GM23338 (cell line): ENCODE results near the gene TSPAN6. TPM values are rescaled to one million over a fixed set of nuclear protein-coding genes. Genes with fewer than 3 reads are reported as not detected.

Experiments
- ATAC-seq: fragments of 200-7000 bp; cut with Tn5 transposase; 3 replicates; pipeline ENCODE4 v1.9.1; 2020
- DNase-seq: peaks from one replicate; pipeline ENCODE4 v3.0.0-alpha.2; 2015; ENCODE audit warnings: low spot score
- H2AFZ ChIP-seq: fragments of 200-600 bp; sonication (generic); 2 replicates; pipeline ENCODE4 v1.8.0; 2016; ENCODE audit warnings: antibody characterized with exemption, mild to moderate bottlenecking, moderate library complexity
- H3F3A ChIP-seq: fragments of 200-600 bp; sonication (generic); replicated peaks from 2 replicates; pipeline ENCODE4 v1.8.0; 2017; ENCODE audit warnings: antibody characterized with exemption, mixed run types, low read depth
- H3K27ac ChIP-seq: fragments of 200-600 bp; sonication (generic); 2 replicates; pipeline ENCODE4 v1.6.1; 2016; ENCODE audit warnings: low read depth
- H3K27me3 ChIP-seq: fragments of 200-600 bp; sonication (generic); 2 replicates; pipeline ENCODE4 v1.8.0; 2016; ENCODE audit warnings: mild to moderate bottlenecking, mixed run types, moderate library complexity; ENCODE audit not compliant: insufficient read depth
- H3K36me3 ChIP-seq: fragments of 200-600 bp; sonication (generic); 2 replicates; pipeline ENCODE4 v1.8.0; 2016; ENCODE audit warnings: mild to moderate bottlenecking; ENCODE audit not compliant: insufficient read depth
- H3K4me1 ChIP-seq: fragments of 200-600 bp; sonication (generic); 2 replicates; pipeline ENCODE4 v1.8.0; 2016; ENCODE audit warnings: mild to moderate bottlenecking, moderate library complexity; ENCODE audit not compliant: insufficient read depth
- H3K4me2 ChIP-seq: fragments of 200-600 bp; sonication (generic); 2 replicates; pipeline ENCODE4 v1.7.1; 2017; ENCODE audit warnings: mixed run types
- H3K4me3 ChIP-seq: fragments of 200-600 bp; sonication (generic); 2 replicates; pipeline ENCODE4 v1.6.1; 2016; ENCODE audit warnings: mixed run types
- H3K79me2 ChIP-seq: fragments of 200-600 bp; sonication (generic); replicated peaks from 2 replicates; pipeline ENCODE4 v1.8.0; 2017; ENCODE audit warnings: mild to moderate bottlenecking; ENCODE audit not compliant: insufficient read depth
- H3K9me2 ChIP-seq: fragments of 200-600 bp; sonication (generic); 2 replicates; pipeline ENCODE4 v1.8.0; 2017; ENCODE audit not compliant: insufficient read depth
- H4K20me1 ChIP-seq: fragments of 200-600 bp; sonication (generic); replicated peaks from 2 replicates; pipeline ENCODE4 v1.8.0; 2017; ENCODE audit warnings: mild to moderate bottlenecking; ENCODE audit not compliant: insufficient read depth
- H3K27ac Mint-ChIP-seq: 2 replicates; pipeline ENCODE4 v1.8.0; 2020; ENCODE audit warnings: inconsistent platforms, mild to moderate bottlenecking, moderate library complexity, mixed read lengths
- H3K27me3 Mint-ChIP-seq: 3 replicates; pipeline ENCODE4 v1.8.0; 2022; ENCODE audit warnings: low read depth, mild to moderate bottlenecking, moderate library complexity, mixed read lengths, inconsistent platforms; ENCODE audit not compliant: insufficient read depth, poor library complexity
- H3K36me3 Mint-ChIP-seq: 3 replicates; pipeline ENCODE4 v1.8.0; 2021; ENCODE audit warnings: low read depth, mild to moderate bottlenecking, inconsistent platforms, moderate library complexity, mixed read lengths
- H3K4me1 Mint-ChIP-seq: 3 replicates; pipeline ENCODE4 v1.8.0; 2020; ENCODE audit warnings: mild to moderate bottlenecking, inconsistent platforms, mixed read lengths
- H3K4me3 Mint-ChIP-seq: 3 replicates; pipeline ENCODE4 v1.8.0; 2021; ENCODE audit warnings: moderate library complexity, mild to moderate bottlenecking, inconsistent platforms, mixed read lengths
- H3K9me3 Mint-ChIP-seq: 3 replicates; pipeline ENCODE4 v1.8.0; 2020; ENCODE audit warnings: moderate library complexity, mild to moderate bottlenecking, inconsistent platforms, mixed read lengths
- EZH2 ChIP-seq: fragments of 200-600 bp; sonication (generic); IDR thresholded peaks from one replicate; pipeline ENCODE4 v1.8.0; 2017; ENCODE audit warnings: antibody characterized with exemption, mild to moderate bottlenecking, low read depth; ENCODE audit not compliant: unreplicated experiment
- STAT1 ChIP-seq: IDR thresholded peaks from one replicate; pipeline ENCODE4 v1.6.1; 2016; ENCODE audit warnings: antibody characterized with exemption; ENCODE audit not compliant: unreplicated experiment
- ZNF114 ChIP-seq: fragments of 250-450 bp; sonication (Bioruptor Pico); IDR thresholded peaks from 2 replicates; pipeline ENCODE4 v1.5.0; 2020; ENCODE audit warnings: mild to moderate bottlenecking, moderate library complexity
- polyA plus RNA-seq: library from polyadenylated mRNA; unstranded; fragments of >200 nt; fragmentation: Nextera tagmentation; extraction: Ambion mirVana; gene quantifications from 2 replicates; pipeline ENCODE4 v1.2.1, GENCODE V29; 2016
- total RNA-seq: library from RNA; depleted of rRNA; stranded (reverse); fragments of >200 nt; shearing (Covaris generic); gene quantifications from 2 replicates; pipeline ENCODE4 v1.2.3, GENCODE V29; 2014
- TF ChIP-seq, protein P1 (sequence below): IDR thresholded peaks from one replicate; pipeline ENCODE4 v1.6.1; 2018; ENCODE audit warnings: antibody characterized with exemption; ENCODE audit not compliant: unreplicated experiment
- TF ChIP-seq, protein P2 (sequence below): fragments of 250-450 bp; sonication (Bioruptor Pico); IDR thresholded peaks from 2 replicates; pipeline ENCODE4 v1.5.0; 2020; ENCODE audit warnings: mild to moderate bottlenecking, moderate library complexity

TSPAN6 gene
- total and polyA plus RNA-seq, 2 experiments from 2014 or later: 55.6 to 75.3 TPM

GRCh38 chrX:100663642-100664041 lies 27.0 kb upstream of the TSPAN6 start:
- ATAC-seq: no peak
- DNase-seq: no peak
- no peak overlapping the region for H3K4me3 ChIP-seq
- no peaks in the 10 kb centered on the region for H3K9me3 Mint-ChIP-seq
- no peaks in the 10 kb centered on the region for H3K27me3 ChIP-seq
- H3K36me3 ChIP-seq: no peaks in the 10 kb centered on the region
- no peak overlapping the region for H2AFZ ChIP-seq
- H3K4me3 Mint-ChIP-seq: no peak overlapping the region
- no peak overlapping the region for H3K27ac Mint-ChIP-seq
- TF ChIP-seq, protein P1, sequence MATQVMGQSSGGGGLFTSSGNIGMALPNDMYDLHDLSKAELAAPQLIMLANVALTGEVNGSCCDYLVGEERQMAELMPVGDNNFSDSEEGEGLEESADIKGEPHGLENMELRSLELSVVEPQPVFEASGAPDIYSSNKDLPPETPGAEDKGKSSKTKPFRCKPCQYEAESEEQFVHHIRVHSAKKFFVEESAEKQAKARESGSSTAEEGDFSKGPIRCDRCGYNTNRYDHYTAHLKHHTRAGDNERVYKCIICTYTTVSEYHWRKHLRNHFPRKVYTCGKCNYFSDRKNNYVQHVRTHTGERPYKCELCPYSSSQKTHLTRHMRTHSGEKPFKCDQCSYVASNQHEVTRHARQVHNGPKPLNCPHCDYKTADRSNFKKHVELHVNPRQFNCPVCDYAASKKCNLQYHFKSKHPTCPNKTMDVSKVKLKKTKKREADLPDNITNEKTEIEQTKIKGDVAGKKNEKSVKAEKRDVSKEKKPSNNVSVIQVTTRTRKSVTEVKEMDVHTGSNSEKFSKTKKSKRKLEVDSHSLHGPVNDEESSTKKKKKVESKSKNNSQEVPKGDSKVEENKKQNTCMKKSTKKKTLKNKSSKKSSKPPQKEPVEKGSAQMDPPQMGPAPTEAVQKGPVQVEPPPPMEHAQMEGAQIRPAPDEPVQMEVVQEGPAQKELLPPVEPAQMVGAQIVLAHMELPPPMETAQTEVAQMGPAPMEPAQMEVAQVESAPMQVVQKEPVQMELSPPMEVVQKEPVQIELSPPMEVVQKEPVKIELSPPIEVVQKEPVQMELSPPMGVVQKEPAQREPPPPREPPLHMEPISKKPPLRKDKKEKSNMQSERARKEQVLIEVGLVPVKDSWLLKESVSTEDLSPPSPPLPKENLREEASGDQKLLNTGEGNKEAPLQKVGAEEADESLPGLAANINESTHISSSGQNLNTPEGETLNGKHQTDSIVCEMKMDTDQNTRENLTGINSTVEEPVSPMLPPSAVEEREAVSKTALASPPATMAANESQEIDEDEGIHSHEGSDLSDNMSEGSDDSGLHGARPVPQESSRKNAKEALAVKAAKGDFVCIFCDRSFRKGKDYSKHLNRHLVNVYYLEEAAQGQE: no peak
- TF ChIP-seq ZNF114 (CRISPR knock-in tag): no peak
- TF ChIP-seq STAT1: no peak
- TF ChIP-seq, protein P2, sequence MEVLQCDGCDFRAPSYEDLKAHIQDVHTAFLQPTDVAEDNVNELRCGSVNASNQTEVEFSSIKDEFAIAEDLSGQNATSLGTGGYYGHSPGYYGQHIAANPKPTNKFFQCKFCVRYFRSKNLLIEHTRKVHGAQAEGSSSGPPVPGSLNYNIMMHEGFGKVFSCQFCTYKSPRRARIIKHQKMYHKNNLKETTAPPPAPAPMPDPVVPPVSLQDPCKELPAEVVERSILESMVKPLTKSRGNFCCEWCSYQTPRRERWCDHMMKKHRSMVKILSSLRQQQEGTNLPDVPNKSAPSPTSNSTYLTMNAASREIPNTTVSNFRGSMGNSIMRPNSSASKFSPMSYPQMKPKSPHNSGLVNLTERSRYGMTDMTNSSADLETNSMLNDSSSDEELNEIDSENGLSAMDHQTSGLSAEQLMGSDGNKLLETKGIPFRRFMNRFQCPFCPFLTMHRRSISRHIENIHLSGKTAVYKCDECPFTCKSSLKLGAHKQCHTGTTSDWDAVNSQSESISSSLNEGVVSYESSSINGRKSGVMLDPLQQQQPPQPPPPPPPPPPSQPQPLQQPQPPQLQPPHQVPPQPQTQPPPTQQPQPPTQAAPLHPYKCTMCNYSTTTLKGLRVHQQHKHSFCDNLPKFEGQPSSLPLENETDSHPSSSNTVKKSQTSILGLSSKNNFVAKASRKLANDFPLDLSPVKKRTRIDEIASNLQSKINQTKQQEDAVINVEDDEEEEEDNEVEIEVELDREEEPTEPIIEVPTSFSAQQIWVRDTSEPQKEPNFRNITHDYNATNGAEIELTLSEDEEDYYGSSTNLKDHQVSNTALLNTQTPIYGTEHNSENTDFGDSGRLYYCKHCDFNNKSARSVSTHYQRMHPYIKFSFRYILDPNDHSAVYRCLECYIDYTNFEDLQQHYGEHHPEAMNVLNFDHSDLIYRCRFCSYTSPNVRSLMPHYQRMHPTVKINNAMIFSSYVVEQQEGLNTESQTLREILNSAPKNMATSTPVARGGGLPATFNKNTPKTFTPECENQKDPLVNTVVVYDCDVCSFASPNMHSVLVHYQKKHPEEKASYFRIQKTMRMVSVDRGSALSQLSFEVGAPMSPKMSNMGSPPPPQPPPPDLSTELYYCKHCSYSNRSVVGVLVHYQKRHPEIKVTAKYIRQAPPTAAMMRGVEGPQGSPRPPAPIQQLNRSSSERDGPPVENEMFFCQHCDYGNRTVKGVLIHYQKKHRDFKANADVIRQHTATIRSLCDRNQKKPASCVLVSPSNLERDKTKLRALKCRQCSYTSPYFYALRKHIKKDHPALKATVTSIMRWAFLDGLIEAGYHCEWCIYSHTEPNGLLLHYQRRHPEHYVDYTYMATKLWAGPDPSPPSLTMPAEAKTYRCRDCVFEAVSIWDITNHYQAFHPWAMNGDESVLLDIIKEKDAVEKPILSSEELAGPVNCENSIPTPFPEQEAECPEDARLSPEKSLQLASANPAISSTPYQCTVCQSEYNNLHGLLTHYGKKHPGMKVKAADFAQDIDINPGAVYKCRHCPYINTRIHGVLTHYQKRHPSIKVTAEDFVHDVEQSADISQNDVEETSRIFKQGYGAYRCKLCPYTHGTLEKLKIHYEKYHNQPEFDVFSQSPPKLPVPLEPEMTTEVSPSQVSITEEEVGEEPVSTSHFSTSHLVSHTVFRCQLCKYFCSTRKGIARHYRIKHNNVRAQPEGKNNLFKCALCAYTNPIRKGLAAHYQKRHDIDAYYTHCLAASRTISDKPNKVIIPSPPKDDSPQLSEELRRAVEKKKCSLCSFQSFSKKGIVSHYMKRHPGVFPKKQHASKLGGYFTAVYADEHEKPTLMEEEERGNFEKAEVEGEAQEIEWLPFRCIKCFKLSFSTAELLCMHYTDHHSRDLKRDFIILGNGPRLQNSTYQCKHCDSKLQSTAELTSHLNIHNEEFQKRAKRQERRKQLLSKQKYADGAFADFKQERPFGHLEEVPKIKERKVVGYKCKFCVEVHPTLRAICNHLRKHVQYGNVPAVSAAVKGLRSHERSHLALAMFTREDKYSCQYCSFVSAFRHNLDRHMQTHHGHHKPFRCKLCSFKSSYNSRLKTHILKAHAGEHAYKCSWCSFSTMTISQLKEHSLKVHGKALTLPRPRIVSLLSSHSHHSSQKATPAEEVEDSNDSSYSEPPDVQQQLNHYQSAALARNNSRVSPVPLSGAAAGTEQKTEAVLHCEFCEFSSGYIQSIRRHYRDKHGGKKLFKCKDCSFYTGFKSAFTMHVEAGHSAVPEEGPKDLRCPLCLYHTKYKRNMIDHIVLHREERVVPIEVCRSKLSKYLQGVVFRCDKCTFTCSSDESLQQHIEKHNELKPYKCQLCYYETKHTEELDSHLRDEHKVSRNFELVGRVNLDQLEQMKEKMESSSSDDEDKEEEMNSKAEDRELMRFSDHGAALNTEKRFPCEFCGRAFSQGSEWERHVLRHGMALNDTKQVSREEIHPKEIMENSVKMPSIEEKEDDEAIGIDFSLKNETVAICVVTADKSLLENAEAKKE (CRISPR knock-in tag): no peak
- no peak for TF ChIP-seq EZH2
- H4K20me1 ChIP-seq: no peaks in the 10 kb centered on the region
- no peaks in the 10 kb centered on the region for H3K36me3 Mint-ChIP-seq
- H3F3A ChIP-seq: no peaks in the 10 kb centered on the region
- no peak overlapping the region for H3K27ac ChIP-seq
- no peaks in the 10 kb centered on the region for H3K9me2 ChIP-seq
- H3K4me1 Mint-ChIP-seq: no peaks in the 10 kb centered on the region
- no peaks in the 10 kb centered on the region for H3K79me2 ChIP-seq
- no peaks in the 10 kb centered on the region for H3K4me1 ChIP-seq
- no peak overlapping the region for H3K4me2 ChIP-seq
- H3K27me3 Mint-ChIP-seq: peaks cover 5% of the 10 kb centered on the region
